WTC11 (cell line): ENCODE results near the gene CDC37L1. TPM values are rescaled to one million over a fixed set of nuclear protein-coding genes. Genes with fewer than 3 reads are reported as not detected.

ENCODE experiments used
- ATAC-seq: fragments of 200-7000 bp; cut with Tn5 transposase; 2 replicates; pipeline ENCODE4 v1.10.0; 2021; ENCODE audit warnings: mild to moderate bottlenecking, moderate library complexity
- CTCF ChIA-PET: fragments of 300-600 bp; sonication (Branson Sonifier 250); formaldehyde crosslinking; loops from one replicate; lab custom pipeline; 2021; ENCODE audit warnings: antibody characterized with exemption; lab: Charles Lee
- POLR2A ChIA-PET: fragments of 350-600 bp; sonication (Branson Sonifier 250); formaldehyde crosslinking; loops from one replicate; lab custom pipeline; 2021; ENCODE audit warnings: antibody characterized with exemption; lab: Charles Lee
- DNase-seq: peaks from one replicate; pipeline ENCODE4 v3.0.0; 2021; ENCODE audit warnings: low spot score
- H3K27ac Mint-ChIP-seq: 2 replicates; pipeline ENCODE4 v1.8.0; 2021; ENCODE audit warnings: mixed read lengths
- H3K27me3 Mint-ChIP-seq: 2 replicates; pipeline ENCODE4 v1.8.0; 2021; ENCODE audit warnings: low read depth, mild to moderate bottlenecking, moderate library complexity, mixed read lengths
- H3K36me3 Mint-ChIP-seq: 2 replicates; pipeline ENCODE4 v1.8.0; 2021; ENCODE audit warnings: mixed read lengths
- H3K4me1 Mint-ChIP-seq: 2 replicates; pipeline ENCODE4 v1.8.0; 2022; ENCODE audit warnings: mixed read lengths
- H3K4me3 Mint-ChIP-seq: 2 replicates; pipeline ENCODE4 v1.8.0; 2021; ENCODE audit warnings: mild to moderate bottlenecking, moderate library complexity, mixed read lengths
- H3K9me3 Mint-ChIP-seq: 2 replicates; pipeline ENCODE4 v1.8.0; 2021; ENCODE audit warnings: mixed read lengths
- CTCF ChIP-seq: fragments of 200-600 bp; IDR thresholded peaks from 2 replicates; pipeline ENCODE4 v1.8.0; 2022; ENCODE audit warnings: antibody characterized with exemption
- ELF4 ChIP-seq: sonication (generic); formaldehyde crosslinking; IDR thresholded peaks from 2 replicates; pipeline ENCODE4 v1.8.1; 2022; ENCODE audit warnings: low read depth, mild to moderate bottlenecking, moderate library complexity, missing genetic modification reagents
- IRF1 ChIP-seq: sonication (generic); formaldehyde crosslinking; IDR thresholded peaks from 2 replicates; pipeline ENCODE4 v1.8.0; 2023; ENCODE audit warnings: missing genetic modification reagents
- MLX ChIP-seq: sonication (generic); formaldehyde crosslinking; IDR thresholded peaks from 2 replicates; pipeline ENCODE4 v1.8.1; 2023; ENCODE audit warnings: mild to moderate bottlenecking, missing genetic modification reagents, moderate library complexity
- NFYB ChIP-seq: sonication (generic); formaldehyde crosslinking; conservative IDR thresholded peaks from 2 replicates; pipeline ENCODE4 v1.8.0; 2022; ENCODE audit warnings: low read depth, missing genetic modification reagents
- SOX15 ChIP-seq: fragments of 250-450 bp; sonication (Bioruptor Pico); IDR thresholded peaks from 2 replicates; pipeline ENCODE4 v1.9.0; 2021; ENCODE audit warnings: mild to moderate bottlenecking
- total RNA-seq: library from RNA; stranded (reverse); gene quantifications from 3 replicates; pipeline ENCODE4 v1.2.3, GENCODE V29; 2021
- TF ChIP-seq, protein P1 (sequence below): fragments of 250-450 bp; sonication (Bioruptor Pico); IDR thresholded peaks from 2 replicates; pipeline ENCODE4 v1.9.0; 2021; ENCODE audit warnings: moderate library complexity, mild to moderate bottlenecking, inconsistent platforms, borderline replicate concordance
- TF ChIP-seq, protein P2 (sequence below): sonication (generic); formaldehyde crosslinking; IDR thresholded peaks from 2 replicates; pipeline ENCODE4 v1.8.0; 2022; ENCODE audit warnings: mild to moderate bottlenecking, missing genetic modification reagents
- TF ChIP-seq, protein P3 (sequence below): fragments of 250-450 bp; sonication (Bioruptor Pico); IDR thresholded peaks from 2 replicates; pipeline ENCODE4 v1.9.0; 2021; ENCODE audit warnings: mild to moderate bottlenecking, borderline replicate concordance
- TF ChIP-seq, protein P4 (sequence below): sonication (generic); formaldehyde crosslinking; IDR thresholded peaks from 2 replicates; pipeline ENCODE4 v1.8.1; 2023; ENCODE audit warnings: mild to moderate bottlenecking, moderate library complexity, missing genetic modification reagents

The CDC37L1 gene
- total RNA-seq, 1 experiment from 2014 or later, result 20.1 TPM

DNA sequence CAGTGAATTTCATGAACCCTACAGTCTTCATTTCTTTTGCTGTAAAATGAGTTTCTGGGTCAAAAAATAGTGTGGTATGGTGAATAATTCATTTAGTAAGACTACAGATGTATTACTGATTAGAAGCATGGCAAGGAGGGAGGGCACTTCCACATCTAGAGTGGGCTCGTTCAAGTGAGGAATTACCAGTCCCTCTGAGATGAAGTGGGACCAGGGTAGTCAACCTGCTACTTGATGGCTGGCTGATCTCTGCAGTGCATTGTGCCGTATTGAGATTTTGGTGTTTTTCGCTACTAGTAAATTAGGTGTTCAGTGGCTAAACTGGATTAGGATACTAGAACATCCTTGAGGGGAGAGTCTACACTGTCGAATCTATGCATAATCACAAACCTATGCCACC, 10.8 kb downstream of the CDC37L1 start:
- H3K9me3 Mint-ChIP-seq, result no peaks in the 10 kb centered on the region
- H3K4me3 Mint-ChIP-seq, result no peak overlapping the region
- peaks cover 23% of the 10 kb centered on the region for H3K36me3 Mint-ChIP-seq
- CTCF ChIA-PET, result no interaction called here
- TF ChIP-seq, protein P1, sequence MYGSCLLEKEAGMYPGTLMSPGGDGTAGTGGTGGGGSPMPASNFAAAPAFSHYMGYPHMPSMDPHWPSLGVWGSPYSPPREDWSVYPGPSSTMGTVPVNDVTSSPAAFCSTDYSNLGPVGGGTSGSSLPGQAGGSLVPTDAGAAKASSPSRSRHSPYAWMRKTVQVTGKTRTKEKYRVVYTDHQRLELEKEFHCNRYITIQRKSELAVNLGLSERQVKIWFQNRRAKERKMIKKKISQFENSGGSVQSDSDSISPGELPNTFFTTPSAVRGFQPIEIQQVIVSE (CRISPR knock-in tag), result no peak
- TF ChIP-seq, protein P2, sequence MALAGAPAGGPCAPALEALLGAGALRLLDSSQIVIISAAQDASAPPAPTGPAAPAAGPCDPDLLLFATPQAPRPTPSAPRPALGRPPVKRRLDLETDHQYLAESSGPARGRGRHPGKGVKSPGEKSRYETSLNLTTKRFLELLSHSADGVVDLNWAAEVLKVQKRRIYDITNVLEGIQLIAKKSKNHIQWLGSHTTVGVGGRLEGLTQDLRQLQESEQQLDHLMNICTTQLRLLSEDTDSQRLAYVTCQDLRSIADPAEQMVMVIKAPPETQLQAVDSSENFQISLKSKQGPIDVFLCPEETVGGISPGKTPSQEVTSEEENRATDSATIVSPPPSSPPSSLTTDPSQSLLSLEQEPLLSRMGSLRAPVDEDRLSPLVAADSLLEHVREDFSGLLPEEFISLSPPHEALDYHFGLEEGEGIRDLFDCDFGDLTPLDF (CRISPR knock-in tag), result no peak
- TF ChIP-seq ELF4 (CRISPR knock-in tag), result no peak
- TF ChIP-seq MLX, result no peak
- TF ChIP-seq, protein P3, sequence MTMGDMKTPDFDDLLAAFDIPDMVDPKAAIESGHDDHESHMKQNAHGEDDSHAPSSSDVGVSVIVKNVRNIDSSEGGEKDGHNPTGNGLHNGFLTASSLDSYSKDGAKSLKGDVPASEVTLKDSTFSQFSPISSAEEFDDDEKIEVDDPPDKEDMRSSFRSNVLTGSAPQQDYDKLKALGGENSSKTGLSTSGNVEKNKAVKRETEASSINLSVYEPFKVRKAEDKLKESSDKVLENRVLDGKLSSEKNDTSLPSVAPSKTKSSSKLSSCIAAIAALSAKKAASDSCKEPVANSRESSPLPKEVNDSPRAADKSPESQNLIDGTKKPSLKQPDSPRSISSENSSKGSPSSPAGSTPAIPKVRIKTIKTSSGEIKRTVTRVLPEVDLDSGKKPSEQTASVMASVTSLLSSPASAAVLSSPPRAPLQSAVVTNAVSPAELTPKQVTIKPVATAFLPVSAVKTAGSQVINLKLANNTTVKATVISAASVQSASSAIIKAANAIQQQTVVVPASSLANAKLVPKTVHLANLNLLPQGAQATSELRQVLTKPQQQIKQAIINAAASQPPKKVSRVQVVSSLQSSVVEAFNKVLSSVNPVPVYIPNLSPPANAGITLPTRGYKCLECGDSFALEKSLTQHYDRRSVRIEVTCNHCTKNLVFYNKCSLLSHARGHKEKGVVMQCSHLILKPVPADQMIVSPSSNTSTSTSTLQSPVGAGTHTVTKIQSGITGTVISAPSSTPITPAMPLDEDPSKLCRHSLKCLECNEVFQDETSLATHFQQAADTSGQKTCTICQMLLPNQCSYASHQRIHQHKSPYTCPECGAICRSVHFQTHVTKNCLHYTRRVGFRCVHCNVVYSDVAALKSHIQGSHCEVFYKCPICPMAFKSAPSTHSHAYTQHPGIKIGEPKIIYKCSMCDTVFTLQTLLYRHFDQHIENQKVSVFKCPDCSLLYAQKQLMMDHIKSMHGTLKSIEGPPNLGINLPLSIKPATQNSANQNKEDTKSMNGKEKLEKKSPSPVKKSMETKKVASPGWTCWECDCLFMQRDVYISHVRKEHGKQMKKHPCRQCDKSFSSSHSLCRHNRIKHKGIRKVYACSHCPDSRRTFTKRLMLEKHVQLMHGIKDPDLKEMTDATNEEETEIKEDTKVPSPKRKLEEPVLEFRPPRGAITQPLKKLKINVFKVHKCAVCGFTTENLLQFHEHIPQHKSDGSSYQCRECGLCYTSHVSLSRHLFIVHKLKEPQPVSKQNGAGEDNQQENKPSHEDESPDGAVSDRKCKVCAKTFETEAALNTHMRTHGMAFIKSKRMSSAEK (CRISPR knock-in tag), result no peak
- TF ChIP-seq, all 79 proteins: peak for 0
- Mint-ChIP-seq H3K27me3 (no peaks in the 10 kb centered on the region), H3K4me1 (no peaks in the 10 kb centered on the region), H3K27ac (peak overlapping the region; percentile 42)
- ATAC-seq (no peak), DNase-seq (no peak)
- POLR2A ChIA-PET, result no interaction called here

DNA sequence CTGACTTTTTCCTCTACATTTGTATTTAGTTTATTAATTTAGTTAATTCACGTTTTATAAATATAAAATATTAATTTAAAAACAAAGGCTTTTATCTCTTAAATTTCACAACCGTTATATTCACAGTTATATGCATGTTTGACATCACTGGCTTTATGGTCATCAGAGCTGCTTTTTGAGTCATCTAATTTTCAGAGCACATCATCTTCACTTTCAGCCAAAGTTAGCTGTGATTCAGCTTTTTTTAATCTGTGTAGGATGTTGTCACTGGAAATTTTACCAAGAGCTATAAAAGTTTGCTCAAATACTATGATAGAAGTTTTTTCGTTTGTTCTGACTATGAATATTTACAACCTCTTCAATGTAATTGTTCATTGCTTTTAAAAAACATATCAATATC, 12.4 kb downstream of the CDC37L1 start:
- Mint-ChIP-seq H3K36me3 (peaks cover 12% of the 10 kb centered on the region), H3K27me3 (no peaks in the 10 kb centered on the region), H3K4me1 (no peaks in the 10 kb centered on the region), H3K27ac (no peak overlapping the region), H3K9me3 (no peaks in the 10 kb centered on the region), H3K4me3 (no peak overlapping the region)
- DNase-seq, result no peak
- ChIA-PET POLR2A (no interaction called here), CTCF (interaction anchor here (1.1 to 1.3 kb wide), 2 partner anchors 49 to 87 kb away, joined by 3 to 4 read pairs; no protein-coding TSS in a partner anchor)
- no peak for TF ChIP-seq CTCF
- TF ChIP-seq, protein P4, sequence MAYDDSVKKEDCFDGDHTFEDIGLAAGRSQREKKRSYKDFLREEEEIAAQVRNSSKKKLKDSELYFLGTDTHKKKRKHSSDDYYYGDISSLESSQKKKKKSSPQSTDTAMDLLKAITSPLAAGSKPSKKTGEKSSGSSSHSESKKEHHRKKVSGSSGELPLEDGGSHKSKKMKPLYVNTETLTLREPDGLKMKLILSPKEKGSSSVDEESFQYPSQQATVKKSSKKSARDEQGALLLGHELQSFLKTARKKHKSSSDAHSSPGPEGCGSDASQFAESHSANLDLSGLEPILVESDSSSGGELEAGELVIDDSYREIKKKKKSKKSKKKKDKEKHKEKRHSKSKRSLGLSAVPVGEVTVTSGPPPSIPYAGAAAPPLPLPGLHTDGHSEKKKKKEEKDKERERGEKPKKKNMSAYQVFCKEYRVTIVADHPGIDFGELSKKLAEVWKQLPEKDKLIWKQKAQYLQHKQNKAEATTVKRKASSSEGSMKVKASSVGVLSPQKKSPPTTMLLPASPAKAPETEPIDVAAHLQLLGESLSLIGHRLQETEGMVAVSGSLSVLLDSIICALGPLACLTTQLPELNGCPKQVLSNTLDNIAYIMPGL, result no peak
- TF ChIP-seq SOX15 (CRISPR knock-in tag), result no peak
- TF ChIP-seq, protein P1 (CRISPR knock-in tag), result no peak
- TF ChIP-seq, protein P3 (CRISPR knock-in tag), result no peak
- no peak for TF ChIP-seq NFYB
- TF ChIP-seq IRF1 (CRISPR knock-in tag), result no peak
- ATAC-seq, result no peak
